RWPE2 (cell line): ENCODE results near the gene MSH3.
A peak's percentile ranks its signal among the peaks of the same experiment; 100 is the strongest.

ENCODE experiments used
- ATAC-seq: fragments of 200-7000 bp; cut with Tn5 transposase; 3 replicates; pipeline ENCODE4 v1.9.1; 2021; ENCODE audit warnings: low read depth
- DNase-seq: peaks from one replicate; pipeline ENCODE4 v3.0.0-alpha.2; 2020; ENCODE audit warnings: low spot score
- H3K27ac ChIP-seq: fragments of 450-650 bp; 2 replicates; pipeline ENCODE4 v1.5.1; 2017; ENCODE audit warnings: mild to moderate bottlenecking; ENCODE audit not compliant: poor library complexity, severe bottlenecking
- H3K27me3 ChIP-seq: fragments of 250-450 bp; sonication (Bioruptor Pico); 2 replicates; pipeline ENCODE4 v1.5.1; 2021; ENCODE audit warnings: mild to moderate bottlenecking, moderate library complexity; ENCODE audit not compliant: insufficient read depth, poor library complexity, severe bottlenecking
- H3K36me3 ChIP-seq: fragments of 250-450 bp; sonication (Bioruptor Pico); 2 replicates; pipeline ENCODE4 v1.5.1; 2020; ENCODE audit warnings: low read depth, mild to moderate bottlenecking, moderate library complexity
- H3K4me1 ChIP-seq: fragments of 250-450 bp; sonication (Bioruptor Pico); 2 replicates; pipeline ENCODE4 v1.5.1; 2021; ENCODE audit warnings: mild to moderate bottlenecking, moderate library complexity; ENCODE audit not compliant: insufficient read depth, poor library complexity, severe bottlenecking
- H3K4me3 ChIP-seq: fragments of 250-450 bp; sonication (Bioruptor Pico); 2 replicates; pipeline ENCODE4 v1.5.1; 2021; ENCODE audit warnings: mild to moderate bottlenecking, moderate library complexity; ENCODE audit not compliant: severe bottlenecking
- H3K9me3 ChIP-seq: fragments of 250-450 bp; sonication (Bioruptor Pico); 2 replicates; pipeline ENCODE4 v1.5.1; 2021; ENCODE audit warnings: mild to moderate bottlenecking, moderate library complexity; ENCODE audit not compliant: severe bottlenecking
- CTCF ChIP-seq: fragments of 450-650 bp; IDR thresholded peaks from one replicate; pipeline ENCODE4 v1.5.1; 2017; ENCODE audit warnings: mild to moderate bottlenecking, moderate library complexity; ENCODE audit not compliant: poor library complexity, severe bottlenecking

Gene MSH3

GRCh38 chr5:80706835-80707447 is 52.5 kb downstream of the MSH3 start:
- H3K4me3 ChIP-seq: no peak overlapping the region
- DNase-seq (no peak), ATAC-seq (no peak)
- no peaks in the 10 kb centered on the region for H3K9me3 ChIP-seq
- H3K27me3 ChIP-seq: no peaks in the 10 kb centered on the region
- no peak for TF ChIP-seq CTCF
- no peaks in the 10 kb centered on the region for H3K4me1 ChIP-seq
- no peak overlapping the region for H3K27ac ChIP-seq
- peaks cover 4% of the 10 kb centered on the region for H3K36me3 ChIP-seq

GRCh38 chr5:80707645-80708044 is 53.2 kb downstream of the MSH3 start:
- Histone ChIP-seq H3K4me3 (no peak overlapping the region), H3K9me3 (no peaks in the 10 kb centered on the region), H3K27me3 (no peaks in the 10 kb centered on the region), H3K27ac (no peak overlapping the region), H3K4me1 (no peaks in the 10 kb centered on the region), H3K36me3 (peaks cover 4% of the 10 kb centered on the region)
- TF ChIP-seq CTCF: no peak
- DNase-seq (no peak), ATAC-seq (no peak)

- Histone ChIP-seq H3K9me3 (no peaks in the 10 kb centered on the region), H3K27me3 (no peaks in the 10 kb centered on the region), H3K4me1 (no peaks in the 10 kb centered on the region), H3K27ac (no peak overlapping the region), H3K36me3 (peaks cover 10% of the 10 kb centered on the region), H3K4me3 (no peak overlapping the region)
- no peak for ATAC-seq
- DNase-seq: no peak
- TF ChIP-seq CTCF: no peak
Observed at GRCh38 chr5:80711216-80711615, 56.8 kb downstream of the MSH3 start.

GRCh38 chr5:80711938-80712337 is 57.5 kb downstream of the MSH3 start:
- H3K36me3 ChIP-seq: peaks cover 9% of the 10 kb centered on the region
- no peak for DNase-seq
- H3K27me3 ChIP-seq: no peaks in the 10 kb centered on the region

More at GRCh38 chr5:80711938-80712337, 57.5 kb downstream of the MSH3 start:
- Histone ChIP-seq H3K9me3 (no peaks in the 10 kb centered on the region), H3K27ac (no peak overlapping the region), H3K4me1 (no peaks in the 10 kb centered on the region), H3K4me3 (no peak overlapping the region)
- peak; percentile 69 for TF ChIP-seq CTCF
- peak; percentile 79 for ATAC-seq
